Sigmoid colon (tissue), 7 donors: Measurements from ENCODE around the gene RLN3. TPM values are rescaled to one million over a fixed set of nuclear protein-coding genes. Genes with fewer than 3 reads are reported as not detected.

Experiments used
- DNase-seq: peaks from one replicate; pipeline ENCODE4 v3.0.0-alpha.2; 2019
- H3K27ac ChIP-seq, 4 donors: fragments of 200-600 bp; sonication (generic); one replicate each; pipeline ENCODE4 v1.5.1; 2016 to 2019; ENCODE audit warnings: mild to moderate bottlenecking in 1 of 4
- H3K27me3 ChIP-seq, 3 donors: fragments of 200-600 bp; sonication (generic); one replicate each; pipeline ENCODE4 v1.5.1; 2019; ENCODE audit warnings: mild to moderate bottlenecking in 1 of 3
- H3K36me3 ChIP-seq, 4 donors: fragments of 200-600 bp; sonication (generic); one replicate each; pipeline ENCODE4 v1.5.1; 2016 to 2019
- H3K4me1 ChIP-seq, 4 donors: fragments of 200-600 bp; sonication (generic); one replicate each; pipeline ENCODE4 v1.5.1; 2017 to 2019
- H3K4me3 ChIP-seq, 4 donors: fragments of 200-600 bp; sonication (generic); one replicate each; pipeline ENCODE4 v1.5.1; 2017 to 2019; ENCODE audit warnings: mild to moderate bottlenecking in 2 of 4, moderate library complexity in 1 of 4
- H3K9me3 ChIP-seq, 4 donors: fragments of 200-600 bp in 3 of 4; sonication (generic) in 3 of 4; one replicate each; pipeline versions ENCODE4 v1.5.1 to v1.6.1; 2013 to 2019
- CTCF ChIP-seq, 4 experiments: fragments of 450-650 bp in 3 of 4; fragments of 200-600 bp in 1 of 4; IDR thresholded peaks; one replicate each; pipeline ENCODE4 v1.5.1; 2016 to 2019; ENCODE audit warnings: antibody characterized with exemption in 4 of 4, mild to moderate bottlenecking in 3 of 4, moderate library complexity in 2 of 4
- EP300 ChIP-seq, 4 donors: sonication (generic); formaldehyde crosslinking; IDR thresholded peaks; one replicate each; pipeline ENCODE4 v1.6.1; 2017; ENCODE audit warnings: antibody characterized with exemption in 4 of 4
- POLR2A ChIP-seq, 2 donors: fragments of 450-650 bp; IDR thresholded peaks; one replicate each; pipeline ENCODE4 v1.6.1; 2016; ENCODE audit warnings: antibody characterized with exemption in 2 of 2, mild to moderate bottlenecking in 2 of 2, moderate library complexity in 2 of 2
- POLR2AphosphoS5 ChIP-seq, 4 donors: sonication (generic); formaldehyde crosslinking; IDR thresholded peaks; one replicate each; pipeline ENCODE4 v1.6.1; 2017; ENCODE audit warnings: antibody characterized with exemption in 4 of 4
- WGBS, 2 donors: extraction: QIAGEN DNeasy Blood & Tissue Kit; methylation state at CpG; one replicate each; pipeline ENCODE4 v1.1.7; 2013; 5-methylcytosine and 5-hydroxymethylcytosine counted together
- intact Hi-C: fragments of 100-400 bp; cut with DNase I; formaldehyde crosslinking; loops from one replicate; pipeline ENCODE4 v1.15.1; 2023
- polyA plus RNA-seq, 3 donors: library from polyadenylated mRNA; stranded (reverse); fragments of 200-250 nt; gene quantifications; one replicate each; pipeline ENCODE4 v1.2.3, GENCODE V29; 2013
- total RNA-seq, 4 donors: library from RNA; depleted of rRNA; stranded (reverse); fragments of >200 nt; gene quantifications; one replicate each; pipeline ENCODE4 v1.1.0, GENCODE V29; 2016
- donor health status: healthy with polysubstance abuse.
- donor health status: Bipolar disorder and iron deficiency.
- donor health status: healthy.

The RLN3 gene
- total and polyA plus RNA-seq, 7 donors: 1.1 TPM; not detected in 6

GRCh38 chr19:13987101-13987890, 40.7 kb upstream of the RLN3 start:
- WGBS, 2 donors: 58 to 89% methylated on average over 17 of the region's 17 CpGs
- H3K27ac ChIP-seq: peak overlapping the region; percentile 67 to 83 (median 72)
- H3K4me3 ChIP-seq: no peak overlapping the region
- no peak for DNase-seq
- H3K36me3 ChIP-seq: peaks cover 0 to 25% (median 0%) of the 10 kb centered on the region in 4 donors
- no peaks in the 10 kb centered on the region for H3K9me3 ChIP-seq
- H3K27me3 ChIP-seq: no peaks in the 10 kb centered on the region
- TF ChIP-seq POLR2A (IDR thresholded peaks at IDR 0.05): no peak
- TF ChIP-seq CTCF (IDR thresholded peaks at IDR 0.05): no peak
- TF ChIP-seq POLR2AphosphoS5 (IDR thresholded peaks at IDR 0.05): no peak
- TF ChIP-seq EP300 (IDR thresholded peaks at IDR 0.05): no peak
- intact Hi-C loops: no loop called here
- peaks cover 0 to 20% (median 15%) of the 10 kb centered on the region in 4 donors for H3K4me1 ChIP-seq

- 86 to 91% methylated on average over 7 of the region's 7 CpGs for WGBS, 2 donors
- DNase-seq: no peak
- H3K27ac ChIP-seq: no peak overlapping the region
- H3K36me3 ChIP-seq: peaks cover 0 to 27% (median 0%) of the 10 kb centered on the region in 4 donors
- H3K9me3 ChIP-seq: no peaks in the 10 kb centered on the region
- H3K4me1 ChIP-seq: peaks cover 0 to 20% (median 15%) of the 10 kb centered on the region in 4 donors
- no peaks in the 10 kb centered on the region for H3K27me3 ChIP-seq
- intact Hi-C loops: no loop called here
- TF ChIP-seq CTCF (IDR thresholded peaks at IDR 0.05) (no peak), POLR2AphosphoS5 (IDR thresholded peaks at IDR 0.05) (no peak), POLR2A (IDR thresholded peaks at IDR 0.05) (no peak), EP300 (IDR thresholded peaks at IDR 0.05) (no peak)
- H3K4me3 ChIP-seq: no peak overlapping the region
Observed at GRCh38 chr19:13989487-13989886, 38.5 kb upstream of the RLN3 start.

- Histone ChIP-seq H3K4me1 (peaks cover 0 to 20% (median 15%) of the 10 kb centered on the region in 4 donors), H3K36me3 (peaks cover 0 to 27% (median 0%) of the 10 kb centered on the region in 4 donors)
- WGBS, 2 donors: 95 to 97% methylated on average over 8 of the region's 8 CpGs
Observed at GRCh38 chr19:13990085-13990484, 37.9 kb upstream of the RLN3 start.

GRCh38 chr19:13992025-13992424, 35.9 kb upstream of the RLN3 start:
- Histone ChIP-seq H3K4me3 (no peak overlapping the region), H3K36me3 (peaks cover 0 to 27% (median 0%) of the 10 kb centered on the region in 4 donors), H3K27ac (no peak overlapping the region), H3K4me1 (peaks cover 0 to 7% (median 4%) of the 10 kb centered on the region in 4 donors), H3K27me3 (no peaks in the 10 kb centered on the region), H3K9me3 (no peaks in the 10 kb centered on the region)
- TF ChIP-seq CTCF (IDR thresholded peaks at IDR 0.05) (no peak), POLR2AphosphoS5 (IDR thresholded peaks at IDR 0.05) (no peak), POLR2A (IDR thresholded peaks at IDR 0.05) (no peak), EP300 (IDR thresholded peaks at IDR 0.05) (no peak)
- intact Hi-C loops: no loop called here
- DNase-seq: no peak
- 93 to 95% methylated on average over 7 of the region's 7 CpGs for WGBS, 2 donors

More at GRCh38 chr19:13990085-13990484, 37.9 kb upstream of the RLN3 start:
- Histone ChIP-seq H3K9me3 (no peaks in the 10 kb centered on the region), H3K27ac (no peak overlapping the region), H3K27me3 (no peaks in the 10 kb centered on the region), H3K4me3 (no peak overlapping the region)
- intact Hi-C loops: no loop called here
- no peak for TF ChIP-seq CTCF (IDR thresholded peaks at IDR 0.05)
- no peak for TF ChIP-seq POLR2AphosphoS5 (IDR thresholded peaks at IDR 0.05)
- no peak for TF ChIP-seq POLR2A (IDR thresholded peaks at IDR 0.05)
- TF ChIP-seq EP300 (IDR thresholded peaks at IDR 0.05): no peak
- DNase-seq: no peak
